Hippocampal formation (tissue), 2 donors: Measurements from ENCODE around the gene SLC35F6.
A peak's percentile ranks its signal among the peaks of the same experiment; 100 is the strongest.
"Not testable (repeated sequence)": the region's sequence is repeated elsewhere in the genome, so short reads cannot be mapped to it uniquely, and the experiment has no call there.

Experiments
- DNase-seq, 2 donors: peaks; one replicate each; lab custom pipeline; 2025; lab: John Stamatoyannopoulos, UW

SLC35F6 gene

DNA sequence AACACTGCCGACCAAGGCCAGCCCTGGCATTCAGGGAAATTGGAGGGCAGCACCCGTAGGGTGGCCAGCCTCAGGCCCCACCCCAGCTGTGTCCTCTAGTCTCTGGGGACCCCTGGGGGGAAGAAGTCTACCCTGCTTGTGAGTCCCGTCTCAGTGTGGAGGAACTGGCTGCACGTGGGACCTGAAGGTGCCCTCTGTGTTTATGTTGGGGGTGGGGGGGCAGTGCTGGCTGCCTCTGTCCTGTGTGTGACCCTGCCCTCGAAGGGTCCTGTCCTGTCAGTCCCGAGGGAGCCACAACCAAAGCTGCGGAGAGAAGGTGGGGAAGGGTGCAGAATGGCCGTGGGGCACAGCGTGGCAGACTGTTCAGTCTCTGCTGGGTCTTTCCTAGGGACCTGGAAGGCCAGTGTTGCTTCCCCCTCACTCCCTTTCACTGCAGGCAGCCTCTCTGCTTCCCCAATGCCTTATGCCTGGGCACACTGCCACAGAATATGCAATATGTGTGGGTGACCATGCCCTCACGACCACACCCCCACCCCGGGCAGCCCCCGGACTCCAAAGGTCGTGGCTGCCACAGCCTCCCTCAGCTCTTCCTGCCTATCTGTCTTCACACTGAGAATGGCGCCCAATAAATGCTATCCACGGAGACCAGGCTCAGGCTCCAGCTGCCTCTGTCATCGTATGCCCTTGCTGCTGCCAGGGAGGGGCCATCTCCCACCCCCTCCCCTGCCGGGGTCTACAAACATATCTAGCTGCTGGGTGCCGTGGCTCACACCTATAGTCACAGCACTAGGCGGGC is 33.3 kb upstream of the SLC35F6 start:
- no peak for DNase-seq

DNA sequence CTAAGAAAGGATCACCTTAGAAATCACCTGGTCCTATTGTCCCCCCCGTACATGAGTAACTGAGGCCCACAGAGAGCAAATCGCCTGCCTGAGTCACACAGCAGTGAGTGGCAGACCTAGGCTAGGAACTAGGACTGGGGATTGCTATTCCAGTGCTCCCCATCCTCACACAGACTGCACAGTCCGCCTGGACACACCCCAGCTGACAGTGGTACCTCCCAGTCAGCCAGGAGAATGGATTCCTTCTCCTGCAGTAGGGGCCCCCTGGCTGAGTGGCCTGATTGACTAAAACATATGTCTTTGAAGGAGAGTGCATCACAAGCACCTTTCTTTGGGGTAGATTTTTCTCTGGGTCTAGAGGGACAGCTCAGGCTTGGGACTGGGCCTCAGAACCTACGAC is 32.4 kb upstream of the SLC35F6 start:
- no peak for DNase-seq

DNA sequence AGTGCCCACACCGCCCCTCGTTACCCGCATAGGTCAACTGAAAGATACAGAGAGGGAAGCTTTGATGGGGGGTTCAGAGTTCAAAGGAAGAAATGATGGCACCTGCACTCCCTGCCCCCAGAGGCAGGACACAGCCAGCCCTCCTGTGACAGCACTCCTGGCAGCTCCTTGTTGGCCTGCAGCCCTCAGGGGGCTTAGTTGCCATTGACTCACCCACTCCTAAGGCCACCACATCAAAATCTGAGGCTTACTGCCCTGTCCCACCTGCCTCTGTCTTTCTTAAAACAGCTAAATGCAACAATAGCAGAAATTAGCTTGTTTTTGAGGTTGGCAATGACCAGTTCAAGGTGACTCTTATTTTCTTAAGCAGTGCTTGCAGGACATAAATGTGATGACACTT is 31.6 kb upstream of the SLC35F6 start:
- DNase-seq: no peak

DNA sequence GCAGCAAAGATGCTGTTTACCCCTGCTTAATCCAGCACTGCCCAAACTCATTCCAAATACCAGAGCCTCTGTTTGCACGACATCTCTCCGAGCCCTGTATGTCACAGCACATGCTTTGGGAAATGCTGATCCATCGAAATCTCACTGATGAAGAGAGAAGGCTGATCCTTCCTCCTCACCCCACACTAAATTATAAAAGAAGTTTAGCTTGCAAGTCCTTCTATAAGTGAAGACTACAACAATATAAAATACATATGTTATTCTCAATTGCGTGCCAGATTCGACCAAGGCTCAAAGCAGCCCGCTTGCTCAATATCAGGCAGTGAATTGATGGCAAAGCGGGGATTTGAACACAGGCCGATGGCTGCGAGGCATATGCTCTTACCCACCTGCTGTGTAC is 30.7 kb upstream of the SLC35F6 start:
- no peak for DNase-seq

DNA sequence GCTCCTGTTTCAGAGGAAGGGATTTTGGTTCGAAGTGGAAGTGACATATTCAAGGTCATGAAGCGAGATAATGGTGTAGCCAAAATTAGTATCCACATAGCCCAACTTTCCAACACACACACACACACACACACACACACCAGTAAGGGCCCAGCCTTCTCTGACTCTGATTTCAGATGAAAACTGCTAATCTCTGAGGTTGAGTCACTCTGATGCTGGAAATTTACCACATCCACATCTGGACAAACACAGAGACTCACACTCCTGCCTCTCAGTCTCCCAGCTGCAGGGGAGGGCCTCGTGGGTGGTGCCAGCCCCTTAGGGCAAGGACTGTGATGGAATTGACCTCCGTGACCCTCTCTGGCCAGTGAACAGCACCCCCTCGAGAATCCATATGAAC is 29.0 kb upstream of the SLC35F6 start:
- DNase-seq: no peak

DNA sequence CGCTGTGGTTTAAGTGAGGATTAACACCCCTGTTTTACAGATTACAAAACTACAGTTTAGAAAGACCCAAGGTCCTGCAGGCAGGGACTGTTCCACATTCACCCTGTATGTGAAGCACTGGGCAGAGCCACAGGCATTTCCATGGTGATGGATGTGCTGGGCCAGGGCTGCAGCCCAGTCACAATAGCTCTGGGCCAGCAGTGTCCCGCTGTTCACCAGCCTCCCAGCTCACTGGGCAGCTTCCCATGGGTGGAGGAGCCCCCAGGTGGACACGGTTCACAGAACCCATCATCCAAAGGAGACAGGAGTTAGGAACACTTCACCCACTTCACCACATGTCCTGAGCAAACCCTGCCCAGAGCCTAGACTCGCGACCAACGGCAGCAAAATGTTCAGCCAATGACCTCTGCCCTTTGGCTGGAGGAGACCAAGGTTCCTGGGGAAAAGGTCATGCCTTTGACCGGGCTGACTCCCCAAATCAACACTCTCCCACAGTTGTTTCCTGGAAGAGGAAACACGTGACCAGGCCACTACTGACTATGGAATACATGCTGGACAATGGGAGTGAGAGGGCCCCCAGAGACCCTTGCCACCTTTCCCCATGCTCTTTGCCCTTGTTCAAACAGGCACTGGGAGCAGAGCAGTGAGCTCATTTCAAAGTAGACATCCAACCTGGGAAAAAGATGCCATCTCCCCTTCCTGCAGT is 28.0 kb upstream of the SLC35F6 start:
- peak in 1 of 2 donors; percentile 25 for DNase-seq

DNA sequence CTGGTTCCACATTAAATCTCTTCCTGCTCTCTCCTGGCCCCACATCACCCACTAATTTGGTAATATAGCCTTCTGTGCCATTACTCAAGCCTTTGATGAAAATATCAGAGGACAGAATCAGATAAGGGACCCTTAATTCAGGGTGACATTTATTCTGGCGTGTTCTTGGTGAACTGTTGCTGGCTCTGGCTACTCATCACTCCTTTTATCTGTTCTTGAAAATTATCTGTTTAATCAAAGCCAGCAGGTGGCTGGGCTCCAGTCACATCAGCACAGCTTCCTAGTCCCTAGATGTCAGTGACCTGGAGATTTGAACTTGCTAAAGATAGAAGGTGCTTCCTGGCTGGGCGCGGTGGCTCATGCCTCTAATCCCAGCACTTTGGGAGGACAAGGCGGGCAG is 26.9 kb upstream of the SLC35F6 start:
- no peak for DNase-seq

DNA sequence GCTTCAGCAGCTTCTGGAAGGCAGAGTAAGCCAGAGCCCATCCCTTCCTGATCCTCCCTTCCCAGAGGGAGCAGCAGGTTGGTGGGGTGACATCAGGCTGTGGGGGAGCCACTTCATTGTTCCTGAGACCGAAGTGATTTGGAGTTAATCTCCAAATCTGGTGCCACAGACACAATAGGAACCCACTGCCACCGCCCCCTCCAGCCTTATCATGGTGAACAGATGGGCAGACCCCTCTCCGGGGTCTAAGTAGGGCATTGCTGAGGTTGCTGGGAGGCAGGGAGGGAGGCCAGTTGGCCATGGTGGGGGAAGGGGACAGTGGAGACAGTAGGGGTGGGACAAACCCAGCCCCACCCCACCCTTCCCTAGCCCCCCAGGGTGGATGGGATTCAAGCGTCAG is 25.6 kb upstream of the SLC35F6 start:
- no peak for DNase-seq

DNA sequence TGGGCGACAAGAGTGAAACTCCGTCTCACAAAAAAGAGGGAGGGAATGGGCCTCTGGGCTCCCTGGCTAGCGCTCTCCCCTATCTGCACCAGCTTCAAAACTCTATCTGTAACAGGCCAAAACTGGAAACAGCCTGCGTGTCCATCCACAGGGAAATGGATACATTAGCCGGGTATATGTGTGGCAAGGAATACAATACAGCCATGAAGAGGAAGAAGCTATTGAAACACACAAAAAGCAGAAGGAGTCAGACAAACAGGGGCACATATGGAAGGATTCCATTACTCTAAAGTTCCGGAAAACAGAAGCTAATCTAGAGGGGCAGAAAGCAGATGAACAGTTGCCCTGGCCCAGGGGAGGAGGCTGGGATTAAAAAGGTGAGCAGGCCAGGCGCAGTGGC is 24.6 kb upstream of the SLC35F6 start:
- no peak for DNase-seq

DNA sequence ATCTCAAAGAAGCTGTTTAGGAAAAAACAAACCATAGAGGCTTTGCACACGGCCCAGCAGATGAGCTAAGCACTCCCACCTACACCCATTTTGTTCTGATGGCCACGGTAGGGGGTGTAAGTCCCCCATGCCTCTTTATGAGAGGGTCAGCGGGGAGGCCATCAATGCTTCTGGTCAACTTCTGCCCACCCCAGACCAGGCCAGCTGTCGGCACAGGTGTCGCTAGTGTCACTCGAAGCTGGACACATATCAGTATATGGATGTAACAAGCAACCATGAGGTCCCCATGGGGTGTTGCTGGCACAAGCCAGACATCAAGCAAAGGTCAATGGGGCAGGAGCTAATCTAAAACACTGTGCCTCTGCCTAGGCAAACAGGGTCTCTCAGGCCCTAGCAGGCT is 23.7 kb upstream of the SLC35F6 start:
- DNase-seq: no peak

DNA sequence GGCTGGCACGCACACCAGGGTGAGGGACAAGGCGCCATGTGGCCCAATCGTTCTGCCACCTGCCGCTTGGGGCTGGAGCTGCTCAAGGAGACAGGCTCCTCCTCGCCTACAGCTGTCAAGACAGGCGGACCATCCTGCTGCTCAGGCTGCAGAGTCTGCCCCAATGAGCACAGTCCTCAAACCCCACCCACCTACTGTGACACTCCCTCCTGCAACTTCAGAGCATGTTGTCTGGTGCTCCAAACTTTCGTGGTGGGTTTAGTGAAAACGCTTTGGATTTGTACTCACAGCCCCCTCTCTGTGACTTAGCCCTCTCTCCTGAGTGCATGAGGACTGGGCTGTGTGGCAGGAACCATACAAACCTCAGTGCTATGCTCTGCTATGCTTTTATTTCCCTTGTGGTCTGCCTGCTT is 23.2 kb upstream of the SLC35F6 start:
- DNase-seq: no peak

DNA sequence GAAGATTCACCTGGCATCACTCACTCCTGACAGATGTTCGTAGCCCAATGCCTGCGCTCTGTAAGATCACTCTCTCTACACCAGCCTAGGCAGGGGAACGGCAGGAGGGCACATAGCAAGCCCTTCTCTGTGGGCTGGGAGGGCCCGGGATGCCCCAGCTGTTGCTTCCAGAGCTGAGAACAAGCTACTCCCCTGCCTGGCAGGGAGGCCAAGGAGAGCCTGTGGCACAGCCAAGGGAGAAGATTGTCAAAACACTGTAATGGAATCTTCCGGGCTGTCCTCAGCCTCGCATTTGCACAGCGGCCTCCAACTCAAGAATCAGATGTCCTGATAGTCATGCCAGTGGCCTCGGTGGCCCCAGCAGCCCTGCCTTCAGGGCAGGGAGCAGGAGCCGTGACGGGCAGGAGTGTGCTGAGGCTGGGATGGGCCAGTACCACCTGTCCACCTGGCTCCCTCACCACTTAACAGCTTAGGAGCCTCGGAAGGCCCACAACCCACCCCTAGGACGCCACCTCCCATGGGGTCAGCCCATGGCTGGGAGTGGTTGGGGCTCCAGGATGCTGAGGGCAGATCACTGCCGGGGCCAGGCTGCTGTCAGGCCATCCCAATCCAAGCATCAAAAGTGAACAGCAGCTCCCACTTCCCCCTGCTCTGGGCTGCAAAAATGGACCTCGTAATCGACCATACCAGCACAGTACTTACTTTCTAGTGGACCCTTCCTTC is 21.9 kb upstream of the SLC35F6 start:
- DNase-seq: no peak

DNA sequence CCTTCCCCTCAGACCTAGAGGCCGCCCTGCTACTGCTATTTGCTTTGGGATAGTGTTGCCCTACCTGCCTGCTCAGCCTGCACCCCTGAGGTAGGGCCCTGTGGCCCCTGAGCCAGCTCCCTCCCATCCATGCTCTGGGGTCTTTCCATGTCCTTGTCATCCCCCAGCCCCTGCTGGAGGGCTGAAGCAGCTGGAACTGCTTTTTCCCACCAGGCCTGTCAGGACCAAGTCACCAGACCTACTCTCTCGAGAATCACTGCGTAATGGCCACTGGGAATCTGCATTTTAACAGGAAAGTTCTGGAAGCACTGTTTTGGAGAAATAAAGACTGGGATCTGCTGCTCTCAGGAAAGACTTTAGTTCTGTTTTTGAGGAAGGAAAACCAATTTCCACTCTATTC is 20.2 kb upstream of the SLC35F6 start:
- DNase-seq: no peak

DNA sequence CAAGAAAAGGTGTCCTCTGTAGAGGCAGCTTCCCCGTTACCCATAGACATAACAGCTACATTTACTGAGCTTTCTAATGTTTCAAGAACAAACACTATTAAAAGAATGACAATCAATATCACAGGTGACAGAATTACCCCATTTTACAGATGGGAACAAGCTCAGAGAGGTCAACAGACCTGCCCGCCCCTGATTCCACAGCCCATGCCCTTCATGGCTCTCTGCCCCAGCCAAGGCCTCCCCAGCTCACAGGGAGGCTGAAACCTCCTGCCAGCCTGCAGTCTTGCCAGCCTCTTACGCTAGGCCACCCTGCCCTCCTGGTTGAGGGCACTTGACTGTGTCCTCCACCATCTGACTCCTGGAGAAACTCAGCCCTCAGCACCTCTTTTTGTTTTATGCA is 19.1 kb upstream of the SLC35F6 start:
- DNase-seq: no peak

DNA sequence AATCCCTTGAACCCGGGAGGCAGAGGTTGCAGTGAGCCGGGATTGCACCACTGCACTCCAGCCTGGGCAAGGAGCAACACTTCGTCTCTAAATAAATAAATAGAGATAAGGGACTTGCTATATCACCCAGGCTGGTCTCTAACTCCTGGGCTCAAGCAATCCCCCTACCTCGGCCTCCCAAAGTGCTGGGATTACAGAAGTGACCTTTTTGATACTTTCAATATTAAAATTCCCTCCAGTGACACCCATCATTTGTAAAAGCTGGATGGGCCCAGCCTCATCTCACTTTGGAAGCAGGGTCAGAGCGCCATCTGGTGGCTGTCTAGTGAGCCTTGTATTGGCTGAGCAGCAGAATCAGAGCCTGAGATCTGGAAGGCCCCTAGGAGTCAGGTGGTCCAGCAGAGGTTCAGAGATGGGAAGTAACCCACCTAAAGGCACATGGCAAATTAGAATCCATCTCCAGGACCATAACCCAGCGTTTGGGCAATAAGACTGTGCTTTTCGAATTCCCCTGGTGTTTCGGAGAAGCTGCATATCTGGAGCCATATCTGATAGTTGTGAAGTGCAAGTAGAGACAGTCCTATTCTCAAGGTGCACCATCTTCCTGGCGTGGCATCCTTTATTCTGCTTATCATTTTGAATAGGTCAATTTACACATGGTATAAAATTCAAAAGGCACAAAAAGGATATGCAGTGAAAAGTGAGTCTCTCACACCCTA is 18.3 kb upstream of the SLC35F6 start:
- DNase-seq: peak; percentile 70 to 79

DNA sequence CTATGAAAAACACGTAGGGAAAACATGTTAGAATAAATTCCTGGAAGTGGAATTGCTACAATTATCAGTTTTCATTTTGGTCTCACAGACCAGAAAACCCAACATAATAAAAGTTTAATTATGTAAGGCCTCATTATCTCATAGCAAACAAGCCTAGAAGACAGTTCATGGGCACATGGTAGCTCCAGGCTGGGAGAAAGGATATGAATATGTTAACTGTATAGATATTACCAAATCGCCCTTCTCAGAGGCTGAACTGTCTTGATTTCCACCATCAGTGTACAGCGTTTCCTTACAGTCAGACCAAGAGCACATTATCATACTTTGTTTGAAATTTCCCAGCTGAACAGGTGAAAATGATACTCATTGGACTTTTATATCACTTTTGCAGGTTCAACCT is 17.1 kb upstream of the SLC35F6 start:
- no peak for DNase-seq

DNA sequence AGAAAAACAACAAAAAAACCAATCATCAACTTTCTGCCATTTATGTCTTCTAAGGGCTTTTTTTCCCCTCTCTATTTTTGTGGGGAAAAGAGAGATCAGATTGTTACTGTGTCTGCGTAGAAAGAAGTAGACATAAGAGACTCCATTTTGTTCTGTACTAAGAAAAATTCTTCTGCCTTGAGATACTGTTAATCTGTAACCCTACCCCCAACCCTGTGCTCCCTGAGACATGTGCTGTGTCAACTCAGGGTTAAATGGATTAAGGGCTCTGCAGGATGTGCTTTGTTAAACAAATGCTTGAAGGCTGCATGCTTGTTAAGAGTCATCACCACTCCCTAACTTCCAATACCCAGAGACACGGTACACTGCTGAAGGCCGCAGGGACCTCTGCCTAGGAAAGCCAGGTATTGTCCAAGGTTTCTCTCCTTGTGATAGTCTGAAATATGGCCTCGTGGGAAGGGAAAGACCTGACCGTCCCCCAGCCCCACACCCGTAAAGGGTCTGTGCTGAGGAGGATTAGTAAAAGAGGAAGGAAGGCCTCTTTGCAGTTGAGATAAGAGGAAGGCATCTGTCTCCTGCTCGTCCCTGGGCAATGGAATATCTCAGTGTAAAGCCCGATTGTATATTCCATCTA is 14.2 kb upstream of the SLC35F6 start:
- not testable (repeated sequence) for DNase-seq

DNA sequence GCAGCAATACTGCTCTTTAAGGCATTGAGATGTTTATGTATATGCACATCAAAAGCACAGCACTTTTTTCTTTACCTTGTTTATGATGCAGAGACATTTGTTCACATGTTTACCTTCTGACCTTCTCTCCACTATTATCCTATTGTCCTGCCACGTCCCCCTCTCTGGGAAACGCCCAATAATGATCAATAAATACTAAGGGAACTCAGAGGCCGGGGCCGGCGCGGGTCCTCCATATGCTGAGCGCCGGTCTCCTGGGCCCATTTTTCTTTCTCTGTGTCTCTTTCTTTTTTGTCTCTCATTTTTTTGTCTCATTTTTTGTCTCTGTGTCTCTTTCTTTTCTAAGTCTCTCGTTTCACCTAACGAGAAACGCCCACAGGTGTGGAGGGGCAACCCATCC is 13.6 kb upstream of the SLC35F6 start:
- not testable (repeated sequence) for DNase-seq

DNA sequence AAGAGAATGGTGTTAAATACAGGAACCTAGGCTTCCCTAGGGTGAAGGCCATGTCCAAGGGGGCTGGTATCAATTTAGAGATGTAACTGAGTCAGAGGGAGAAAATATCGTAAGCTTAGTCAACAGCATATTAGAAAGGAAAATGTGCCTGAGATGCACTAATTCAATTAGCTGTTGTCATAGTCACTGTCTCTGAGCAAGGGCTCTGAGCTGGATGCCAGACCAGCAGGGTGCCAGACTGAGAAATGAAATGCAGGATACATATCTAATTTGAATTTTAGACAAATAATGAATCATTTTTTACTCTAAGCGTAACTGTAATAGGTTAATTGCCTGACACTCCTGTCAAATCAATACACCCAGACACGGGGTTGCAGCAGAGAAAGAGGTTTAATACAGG is 11.4 kb upstream of the SLC35F6 start:
- DNase-seq: no peak

DNA sequence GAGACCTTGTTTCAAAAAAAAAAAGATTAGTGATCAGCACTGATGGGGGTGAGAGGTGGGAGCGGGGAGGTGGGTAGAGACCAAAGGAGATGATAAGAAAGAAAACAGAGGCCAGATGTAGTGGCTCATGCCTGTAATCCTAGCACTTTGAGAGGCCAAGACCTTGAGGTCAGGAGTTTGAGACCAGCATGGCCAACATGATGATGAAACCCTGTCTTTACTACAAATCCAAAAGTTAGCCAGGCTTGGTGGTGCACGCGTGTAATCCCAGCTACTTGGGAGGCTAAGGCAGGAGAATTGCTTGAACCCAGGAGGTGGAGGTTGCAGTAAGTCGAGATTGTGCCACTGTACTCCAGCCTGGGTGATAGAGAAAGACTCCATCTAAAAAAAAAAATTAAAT is 9.5 kb upstream of the SLC35F6 start:
- DNase-seq: no peak

DNA sequence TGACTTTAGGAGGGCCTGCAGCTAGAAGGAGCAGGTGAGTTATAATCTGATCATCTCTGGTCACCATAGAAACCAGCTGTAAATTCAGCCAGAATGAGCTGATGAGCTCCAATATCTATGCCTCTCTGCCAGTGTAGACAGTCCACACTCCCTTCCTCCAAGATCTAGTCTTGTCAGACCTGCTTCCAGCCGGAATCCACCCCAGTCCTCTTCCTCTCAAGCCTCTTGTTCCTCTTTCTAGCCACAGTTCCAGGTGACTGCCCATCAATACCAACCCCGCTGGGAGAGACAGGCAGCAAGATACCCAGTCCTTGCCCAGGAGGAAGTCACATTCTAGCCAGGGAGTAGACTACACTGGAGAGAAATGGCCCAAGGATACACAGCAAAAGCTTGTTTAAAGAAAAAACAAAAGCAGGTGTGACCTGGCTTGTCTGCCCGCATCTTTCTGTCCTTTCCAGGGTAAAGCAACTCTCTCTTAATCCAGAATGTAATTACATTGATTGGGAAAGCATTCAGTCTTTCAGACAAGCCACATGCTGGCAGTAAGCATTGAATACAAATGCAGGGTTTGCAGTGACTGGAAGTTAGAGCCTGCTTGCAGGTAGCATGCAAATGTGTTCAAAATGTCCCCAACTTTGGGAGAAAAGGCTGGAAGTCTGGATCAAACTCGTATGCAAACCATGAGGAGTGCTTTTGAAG is 9.0 kb upstream of the SLC35F6 start:
- no peak for DNase-seq
